HepG2 (cell line): ENCODE data around the gene BORCS5. TPM values are rescaled to one million over a fixed set of nuclear protein-coding genes. Genes with fewer than 3 reads are reported as not detected.

ENCODE experiments used
- ATAC-seq: fragments of 200-7000 bp; cut with Tn5 transposase; 3 replicates; pipeline ENCODE4 v1.9.1; 2020; ENCODE audit warnings: mild to moderate bottlenecking, moderate library complexity
- BruUV-seq: library from RNA; stranded (reverse); fragments of 400-500 nt; replicated peaks from 2 replicates; lab custom pipeline; 2021; lab: Mats Ljungman, UMichigan
- CTCF ChIA-PET: fragments of 300-600 bp; formaldehyde crosslinking; extraction: SDS; loops from one replicate; lab custom pipeline; 2021; ENCODE audit warnings: low total read pairs, inconsistent platforms, low intra/inter-chr PET ratio; lab: Yijun Ruan, JAX
- POLR2A ChIA-PET: fragments of 350-600 bp; sonication (Branson Sonifier 250); formaldehyde crosslinking; loops from one replicate; lab custom pipeline; 2020; ENCODE audit warnings: antibody characterized with exemption, inconsistent platforms; lab: Yijun Ruan, JAX
- DNase-seq: peaks from one replicate; pipeline ENCODE4 v3.0.0-alpha.2; 2015; ENCODE audit warnings: low spot score
- FAIRE-seq: peaks from 3 replicates; lab custom pipeline; 2011; peaks lifted over from hg19 to GRCh38; lab: Jason Lieb, UNC
- H2AFZ ChIP-seq: one replicate; pipeline ENCODE4 v1.6.1; 2011; ENCODE audit warnings: low read length, inconsistent platforms
- H3K27ac ChIP-seq: fragments of 300-600 bp; 3 replicates; pipeline ENCODE4 v1.8.0; 2011; ENCODE audit warnings: mixed run types, mild to moderate bottlenecking, mixed read lengths, low read length, inconsistent platforms; ENCODE audit not compliant: insufficient read depth; ENCODE audit errors: extremely low read length
- H3K27me3 ChIP-seq, 2 experiments: fragments of 200-600 bp in 1 of 2; 2 replicates in 1 of 2; 3 replicates in 1 of 2; pipeline versions ENCODE4 v1.6.0 to v1.8.0; 2011; ENCODE audit warnings: low read length in 2 of 2, mild to moderate bottlenecking in 2 of 2, moderate library complexity in 2 of 2, inconsistent platforms in 1 of 2; ENCODE audit not compliant: insufficient read depth in 2 of 2, control insufficient read depth in 1 of 2
- H3K36me3 ChIP-seq, 2 experiments: fragments of 200-600 bp in 1 of 2; replicated peaks in 1 of 2; 2 replicates in 1 of 2; 3 replicates in 1 of 2; pipeline versions ENCODE4 v1.5.1 to v1.8.0; 2011; ENCODE audit warnings: low read length in 2 of 2, inconsistent platforms in 1 of 2; ENCODE audit not compliant: insufficient read depth in 2 of 2, control insufficient read depth in 1 of 2
- H3K4me1 ChIP-seq: 2 replicates; pipeline ENCODE4 v1.5.1; 2012; ENCODE audit warnings: low read length, inconsistent platforms; ENCODE audit not compliant: insufficient read depth
- H3K4me2 ChIP-seq: 2 replicates; pipeline ENCODE4 v1.6.0; 2011; ENCODE audit warnings: low read depth, low read length, inconsistent platforms
- H3K4me3 ChIP-seq, 3 experiments: fragments of 200-600 bp in 1 of 3; sonication (generic), shearing (Covaris generic) in 1 of 3; replicated peaks in 1 of 3; 2 replicates each; pipeline ENCODE4 v1.5.1; 2011 to 2016; ENCODE audit warnings: low read length in 3 of 3, inconsistent platforms in 2 of 3, low read depth in 2 of 3, mild to moderate bottlenecking in 2 of 3, control low read depth in 1 of 3, mixed read lengths in 1 of 3; ENCODE audit not compliant: insufficient read depth in 1 of 3
- H3K79me2 ChIP-seq: one replicate; pipeline ENCODE4 v1.6.1; 2011; ENCODE audit warnings: low read length, inconsistent platforms; ENCODE audit not compliant: insufficient read depth
- H3K9ac ChIP-seq: 2 replicates; pipeline ENCODE4 v1.6.0; 2011; ENCODE audit warnings: mild to moderate bottlenecking, low read depth, low read length, inconsistent platforms; ENCODE audit not compliant: insufficient read depth
- H3K9me3 ChIP-seq: 2 replicates; pipeline ENCODE4 v1.5.1; 2012; ENCODE audit warnings: mild to moderate bottlenecking, low read length
- H4K20me1 ChIP-seq: 2 replicates; pipeline ENCODE4 v1.6.0; 2011; ENCODE audit warnings: inconsistent platforms, mild to moderate bottlenecking, low read length, moderate library complexity; ENCODE audit not compliant: insufficient read depth
- BRCA1 ChIP-seq: sonication (generic); formaldehyde crosslinking; IDR thresholded peaks from 2 replicates; pipeline ENCODE4 v1.4.0; 2020; ENCODE audit warnings: missing genetic modification reagents
- FOXK1 ChIP-seq: sonication (generic); formaldehyde crosslinking; IDR thresholded peaks from 2 replicates; pipeline ENCODE4 v1.4.0; 2020; ENCODE audit warnings: low read depth, missing genetic modification reagents, borderline replicate concordance
- ISL2 ChIP-seq: sonication (generic); formaldehyde crosslinking; IDR thresholded peaks from 2 replicates; pipeline ENCODE4 v1.5.0; 2020; ENCODE audit warnings: missing genetic modification reagents
- RBM22 ChIP-seq: fragments of 200-400 bp; formaldehyde crosslinking; optimal IDR thresholded peaks from 2 replicates; pipeline ENCODE3; 2017; ENCODE audit warnings: mild to moderate bottlenecking, low read length, moderate library complexity
- ZSCAN25 ChIP-seq: sonication (generic); formaldehyde crosslinking; IDR thresholded peaks from 2 replicates; pipeline ENCODE4 v1.8.0; 2022; ENCODE audit warnings: mild to moderate bottlenecking, missing genetic modification reagents
- WGBS: methylation state at CpG from one replicate; pipeline ENCODE4 v1.1.6; 2017; ENCODE audit warnings: low lambda C conversion rate; 5-methylcytosine and 5-hydroxymethylcytosine counted together
- in situ Hi-C: cut with HindIII; loops from 2 replicates; pipeline ENCODE4 v1.10.0; 2017; ENCODE audit warnings: low pct_unique_long_range_greater_than_20kb; ENCODE audit not compliant: extremely low pct_ligation_motif_present
- intact Hi-C: fragments of 100-400 bp; cut with micrococcal nuclease; formaldehyde crosslinking; loops from one replicate; pipeline ENCODE4 v1.10.0; 2022; ENCODE audit not compliant: unreplicated experiment
- polyA plus RNA-seq, 8 experiments: library from polyadenylated mRNA; depleted of rRNA in 3 of 8; stranded (reverse) in 7 of 8; unstranded in 1 of 8; fragments of >200 nt; fragmentation: Illumina TruSeq in 4 of 8; extraction: Trizol in 4 of 8; gene quantifications; 2 replicates each; pipeline versions ENCODE4 v1.2.1 to v1.2.3, GENCODE V29; 2011 to 2016; ENCODE audit warnings: low read depth in 4 of 8, missing spikeins in 1 of 8, mixed read lengths in 1 of 8; ENCODE audit not compliant: insufficient read depth in 1 of 8
- total RNA-seq, 5 experiments: library from RNA; depleted of rRNA; stranded (reverse); fragments of >200 nt; fragmentation: Illumina TruSeq; extraction: Trizol; gene quantifications; 2 replicates each; pipeline ENCODE4 v1.2.3, GENCODE V29; 2016; ENCODE audit warnings: low read depth in 1 of 5
- TF ChIP-seq, protein P1 (sequence below), 2 experiments: sonication (generic) in 1 of 2; formaldehyde crosslinking in 1 of 2; IDR thresholded peaks; 2 replicates each; pipeline versions ENCODE4 v1.6.1 to v1.9.0; 2014 to 2022; ENCODE audit warnings: antibody characterized with exemption in 1 of 2, borderline replicate concordance in 1 of 2, inconsistent platforms in 1 of 2, low read depth in 1 of 2, missing genetic modification reagents in 1 of 2

Gene BORCS5
- total and polyA plus RNA-seq, 2 of the 13 experiments (the other 11 are each of a cell fraction or from before 2014, with no cell fraction given), result 3.9 to 4.7 TPM

DNA sequence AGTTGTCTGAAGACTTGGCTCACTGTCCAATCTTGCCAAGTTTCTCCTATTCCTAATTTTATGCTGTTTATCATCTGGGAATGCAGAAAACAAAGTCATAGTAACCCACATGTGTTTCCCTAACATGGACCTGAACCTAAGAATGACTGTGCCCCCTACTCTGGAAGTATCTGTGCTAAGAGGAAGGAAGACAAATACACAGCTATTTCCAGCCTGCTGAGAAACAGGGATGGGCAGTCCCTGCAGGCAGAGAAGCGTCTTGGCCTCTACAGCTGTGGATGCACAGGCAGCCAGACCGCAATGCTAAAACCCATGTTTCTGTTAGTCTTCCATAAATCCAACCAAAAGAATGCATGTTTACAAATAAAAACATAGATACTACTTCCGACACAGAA lies 149.6 kb downstream of the BORCS5 start:
- intact Hi-C loops (no loop called here), in situ Hi-C loops (no loop called here)
- Histone ChIP-seq H3K9me3 (no peaks in the 10 kb centered on the region), H3K27ac (peak overlapping the region; percentile 30), H2AFZ (no peak overlapping the region), H3K79me2 (peaks cover 89% of the 10 kb centered on the region), H3K36me3 (peaks cover 8 to 24% of the 10 kb centered on the region in 2 experiments), H4K20me1 (peaks cover 8% of the 10 kb centered on the region; the same call in 1 of the 2 replicates), H3K4me2 (peak overlapping the region; percentile 64), H3K9ac (no peak overlapping the region), H3K27me3 (no peaks in the 10 kb centered on the region), H3K4me3 (no peak overlapping the region), H3K4me1 (peaks cover 46% of the 10 kb centered on the region)
- POLR2A ChIA-PET, result no interaction called here
- no TSS peak for BruUV-seq
- ATAC-seq, result peak; percentile 33; the same call in 1 of the 3 replicates
- WGBS, result 89% methylated on average over 3 of the region's 3 CpGs
- DNase-seq, result no peak
- CTCF ChIA-PET, result no interaction called here
- no peak for FAIRE-seq
- TF ChIP-seq ISL2 (CRISPR knock-in tag), result no peak
- no peak for TF ChIP-seq ZSCAN25
- TF ChIP-seq RBM22, result peak; percentile 42

DNA sequence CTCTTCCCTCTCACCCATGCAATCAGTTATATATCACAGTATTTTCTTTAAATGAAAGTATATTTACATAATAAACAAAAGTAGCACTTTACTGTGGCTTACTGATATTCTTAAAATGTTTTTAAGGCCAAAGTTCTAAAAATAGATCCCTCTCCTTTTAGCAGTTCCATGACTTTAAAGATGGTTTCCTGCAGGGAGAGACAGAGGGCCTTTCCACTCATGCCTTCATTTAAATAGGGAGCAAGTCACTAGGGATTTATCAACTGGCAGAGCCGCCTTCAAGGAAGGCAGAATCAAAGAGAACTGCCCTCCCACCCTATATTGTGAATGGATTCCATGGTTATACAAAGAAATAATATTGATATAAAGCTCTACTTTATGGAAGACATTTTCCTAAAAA lies 150.2 kb downstream of the BORCS5 start:
- H2AFZ ChIP-seq, result no peak overlapping the region
- no peak for DNase-seq
- H3K4me2 ChIP-seq, result no peak overlapping the region; the same call in 1 of the 2 replicates
- peaks cover 46% of the 10 kb centered on the region for H3K4me1 ChIP-seq
- no peak overlapping the region for H3K9ac ChIP-seq
- no peak for FAIRE-seq
- POLR2A ChIA-PET, result no interaction called here
- H3K4me3 ChIP-seq, result no peak overlapping the region
- in situ Hi-C loops (no loop called here), intact Hi-C loops (no loop called here)
- no TSS peak for BruUV-seq
- peaks cover 11 to 31% of the 10 kb centered on the region in 2 experiments for H3K36me3 ChIP-seq
- no peak for TF ChIP-seq FOXK1 (CRISPR knock-in tag)
- TF ChIP-seq, protein P1, sequence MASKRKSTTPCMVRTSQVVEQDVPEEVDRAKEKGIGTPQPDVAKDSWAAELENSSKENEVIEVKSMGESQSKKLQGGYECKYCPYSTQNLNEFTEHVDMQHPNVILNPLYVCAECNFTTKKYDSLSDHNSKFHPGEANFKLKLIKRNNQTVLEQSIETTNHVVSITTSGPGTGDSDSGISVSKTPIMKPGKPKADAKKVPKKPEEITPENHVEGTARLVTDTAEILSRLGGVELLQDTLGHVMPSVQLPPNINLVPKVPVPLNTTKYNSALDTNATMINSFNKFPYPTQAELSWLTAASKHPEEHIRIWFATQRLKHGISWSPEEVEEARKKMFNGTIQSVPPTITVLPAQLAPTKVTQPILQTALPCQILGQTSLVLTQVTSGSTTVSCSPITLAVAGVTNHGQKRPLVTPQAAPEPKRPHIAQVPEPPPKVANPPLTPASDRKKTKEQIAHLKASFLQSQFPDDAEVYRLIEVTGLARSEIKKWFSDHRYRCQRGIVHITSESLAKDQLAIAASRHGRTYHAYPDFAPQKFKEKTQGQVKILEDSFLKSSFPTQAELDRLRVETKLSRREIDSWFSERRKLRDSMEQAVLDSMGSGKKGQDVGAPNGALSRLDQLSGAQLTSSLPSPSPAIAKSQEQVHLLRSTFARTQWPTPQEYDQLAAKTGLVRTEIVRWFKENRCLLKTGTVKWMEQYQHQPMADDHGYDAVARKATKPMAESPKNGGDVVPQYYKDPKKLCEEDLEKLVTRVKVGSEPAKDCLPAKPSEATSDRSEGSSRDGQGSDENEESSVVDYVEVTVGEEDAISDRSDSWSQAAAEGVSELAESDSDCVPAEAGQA (IDR thresholded peaks at IDR 0.05; ENCODE audit: low read depth), result no peak
- TF ChIP-seq, protein P1 (CRISPR knock-in tag; IDR thresholded peaks at IDR 0.05; ENCODE audit: borderline replicate concordance), result no peak
- TF ChIP-seq BRCA1 (CRISPR knock-in tag), result no peak
- H3K9me3 ChIP-seq, result no peaks in the 10 kb centered on the region
- peak overlapping the region; percentile 30 for H3K27ac ChIP-seq
- H3K79me2 ChIP-seq, result peaks cover 92% of the 10 kb centered on the region
- H4K20me1 ChIP-seq, result peaks cover 8% of the 10 kb centered on the region; the same call in 1 of the 2 replicates
- WGBS, result 100% methylated on average over 1 of the region's 1 CpG
- CTCF ChIA-PET, result no interaction called here
- no peaks in the 10 kb centered on the region for H3K27me3 ChIP-seq
- no peak for ATAC-seq
